NB4 (cell line): Measurements from ENCODE around the gene AOAH.

Experiments used
- POLR2A ChIP-seq: IDR thresholded peaks from 2 replicates; pipeline ENCODE4 v1.6.1; 2011; ENCODE audit warnings: mild to moderate bottlenecking; ENCODE audit not compliant: insufficient read length; ENCODE audit errors: extremely low read depth
- TF ChIP-seq, protein P1 (sequence below): IDR thresholded peaks from one replicate; pipeline ENCODE4 v1.5.1; 2012; ENCODE audit warnings: low read depth, low read length
- TF ChIP-seq, protein P2 (sequence below): IDR thresholded peaks from 2 replicates; pipeline ENCODE4 v1.6.1; 2011; ENCODE audit warnings: low read depth, low read length

DNA sequence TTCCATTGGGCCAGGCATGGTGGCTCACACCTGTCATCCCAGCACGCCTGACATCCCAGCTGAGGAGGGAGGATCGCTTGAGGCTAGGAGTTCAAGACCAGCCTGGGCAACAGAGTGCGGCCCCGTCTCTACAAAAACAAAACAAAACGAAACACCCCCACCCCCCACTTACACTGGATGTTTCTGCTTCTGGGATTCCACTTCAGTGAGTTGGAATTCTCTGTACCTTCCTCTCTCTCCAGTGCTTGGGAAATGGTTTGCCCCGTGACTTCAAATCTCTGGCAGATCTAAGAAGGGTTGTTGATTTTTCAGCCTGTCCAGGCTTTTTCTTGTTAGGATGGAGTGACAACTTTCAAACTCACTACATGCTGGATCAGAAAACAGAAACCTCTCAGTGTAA lies 227.7 kb downstream of the AOAH start:
- TF ChIP-seq, protein P1, sequence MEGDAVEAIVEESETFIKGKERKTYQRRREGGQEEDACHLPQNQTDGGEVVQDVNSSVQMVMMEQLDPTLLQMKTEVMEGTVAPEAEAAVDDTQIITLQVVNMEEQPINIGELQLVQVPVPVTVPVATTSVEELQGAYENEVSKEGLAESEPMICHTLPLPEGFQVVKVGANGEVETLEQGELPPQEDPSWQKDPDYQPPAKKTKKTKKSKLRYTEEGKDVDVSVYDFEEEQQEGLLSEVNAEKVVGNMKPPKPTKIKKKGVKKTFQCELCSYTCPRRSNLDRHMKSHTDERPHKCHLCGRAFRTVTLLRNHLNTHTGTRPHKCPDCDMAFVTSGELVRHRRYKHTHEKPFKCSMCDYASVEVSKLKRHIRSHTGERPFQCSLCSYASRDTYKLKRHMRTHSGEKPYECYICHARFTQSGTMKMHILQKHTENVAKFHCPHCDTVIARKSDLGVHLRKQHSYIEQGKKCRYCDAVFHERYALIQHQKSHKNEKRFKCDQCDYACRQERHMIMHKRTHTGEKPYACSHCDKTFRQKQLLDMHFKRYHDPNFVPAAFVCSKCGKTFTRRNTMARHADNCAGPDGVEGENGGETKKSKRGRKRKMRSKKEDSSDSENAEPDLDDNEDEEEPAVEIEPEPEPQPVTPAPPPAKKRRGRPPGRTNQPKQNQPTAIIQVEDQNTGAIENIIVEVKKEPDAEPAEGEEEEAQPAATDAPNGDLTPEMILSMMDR: no peak
- TF ChIP-seq, protein P2, sequence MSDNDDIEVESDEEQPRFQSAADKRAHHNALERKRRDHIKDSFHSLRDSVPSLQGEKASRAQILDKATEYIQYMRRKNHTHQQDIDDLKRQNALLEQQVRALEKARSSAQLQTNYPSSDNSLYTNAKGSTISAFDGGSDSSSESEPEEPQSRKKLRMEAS: no peak
- no peak for TF ChIP-seq POLR2A
